Brain microvascular endothelial cell (primary cell): ENCODE results near the gene ZFYVE28.

Source experiments
- DNase-seq: peaks from one replicate; pipeline ENCODE4 v3.0.0-alpha.2; 2020
- H3K27ac ChIP-seq: fragments of 250-450 bp; sonication (Bioruptor Pico); 2 replicates; pipeline ENCODE4 v1.5.1; 2020; ENCODE audit warnings: mild to moderate bottlenecking, moderate library complexity
- H3K27me3 ChIP-seq: fragments of 250-450 bp; sonication (Bioruptor Pico); replicated peaks from 2 replicates; pipeline ENCODE4 v1.5.1; 2020; ENCODE audit warnings: mild to moderate bottlenecking
- H3K36me3 ChIP-seq: fragments of 250-450 bp; sonication (Bioruptor Pico); replicated peaks from 2 replicates; pipeline ENCODE4 v1.5.1; 2020; ENCODE audit warnings: mild to moderate bottlenecking
- H3K4me3 ChIP-seq: 2 replicates; pipeline ENCODE4 v1.5.1; 2011; ENCODE audit warnings: low read depth, mild to moderate bottlenecking, control low read depth, low read length, moderate library complexity
- in situ Hi-C: cut with HindIII; loops from 2 replicates; pipeline ENCODE4 v1.10.0; 2017; ENCODE audit warnings: low sequenced_read_pairs, low pct_ligation_motif_present
- TF ChIP-seq, protein P1 (sequence below): IDR thresholded peaks from 2 replicates; pipeline ENCODE4 v1.5.1; 2011; ENCODE audit warnings: low read depth, mild to moderate bottlenecking, moderate library complexity, low read length, control low read depth, inconsistent platforms; ENCODE audit errors: missing control alignments

The ZFYVE28 gene

GRCh38 chr4:2267841-2268240, 150.6 kb downstream of the ZFYVE28 start:
- TF ChIP-seq, protein P1, sequence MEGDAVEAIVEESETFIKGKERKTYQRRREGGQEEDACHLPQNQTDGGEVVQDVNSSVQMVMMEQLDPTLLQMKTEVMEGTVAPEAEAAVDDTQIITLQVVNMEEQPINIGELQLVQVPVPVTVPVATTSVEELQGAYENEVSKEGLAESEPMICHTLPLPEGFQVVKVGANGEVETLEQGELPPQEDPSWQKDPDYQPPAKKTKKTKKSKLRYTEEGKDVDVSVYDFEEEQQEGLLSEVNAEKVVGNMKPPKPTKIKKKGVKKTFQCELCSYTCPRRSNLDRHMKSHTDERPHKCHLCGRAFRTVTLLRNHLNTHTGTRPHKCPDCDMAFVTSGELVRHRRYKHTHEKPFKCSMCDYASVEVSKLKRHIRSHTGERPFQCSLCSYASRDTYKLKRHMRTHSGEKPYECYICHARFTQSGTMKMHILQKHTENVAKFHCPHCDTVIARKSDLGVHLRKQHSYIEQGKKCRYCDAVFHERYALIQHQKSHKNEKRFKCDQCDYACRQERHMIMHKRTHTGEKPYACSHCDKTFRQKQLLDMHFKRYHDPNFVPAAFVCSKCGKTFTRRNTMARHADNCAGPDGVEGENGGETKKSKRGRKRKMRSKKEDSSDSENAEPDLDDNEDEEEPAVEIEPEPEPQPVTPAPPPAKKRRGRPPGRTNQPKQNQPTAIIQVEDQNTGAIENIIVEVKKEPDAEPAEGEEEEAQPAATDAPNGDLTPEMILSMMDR = no peak
- H3K36me3 ChIP-seq = no peaks in the 10 kb centered on the region
- H3K4me3 ChIP-seq = no peak overlapping the region
- no peak for DNase-seq
- H3K27me3 ChIP-seq = no peaks in the 10 kb centered on the region
- no peak overlapping the region for H3K27ac ChIP-seq
- in situ Hi-C loops = no loop called here

- Histone ChIP-seq H3K36me3 (no peaks in the 10 kb centered on the region), H3K27ac (no peak overlapping the region), H3K27me3 (no peaks in the 10 kb centered on the region), H3K4me3 (no peak overlapping the region)
- in situ Hi-C loops = no loop called here
- no peak for DNase-seq
- TF ChIP-seq, protein P1 = no peak
These were observed 151.1 kb downstream of the ZFYVE28 start for GRCh38 chr4:2267320-2267811.

- in situ Hi-C loops = no loop called here
- Histone ChIP-seq H3K4me3 (no peak overlapping the region), H3K27me3 (no peaks in the 10 kb centered on the region), H3K27ac (no peak overlapping the region), H3K36me3 (no peaks in the 10 kb centered on the region)
- TF ChIP-seq, protein P1 = no peak
- DNase-seq = no peak
These were observed 151.6 kb downstream of the ZFYVE28 start for GRCh38 chr4:2266821-2267220.

- no peaks in the 10 kb centered on the region for H3K27me3 ChIP-seq
- DNase-seq = no peak
- no peak overlapping the region for H3K4me3 ChIP-seq
- in situ Hi-C loops = no loop called here
- H3K27ac ChIP-seq = no peak overlapping the region
- H3K36me3 ChIP-seq = no peaks in the 10 kb centered on the region
- TF ChIP-seq, protein P1 = no peak
These were observed 152.3 kb downstream of the ZFYVE28 start for GRCh38 chr4:2266181-2266580.

GRCh38 chr4:2265113-2266110, 153.0 kb downstream of the ZFYVE28 start:
- H3K36me3 ChIP-seq = no peaks in the 10 kb centered on the region
- TF ChIP-seq, protein P1 = peak; percentile 32
- DNase-seq = no peak
- in situ Hi-C loops = no loop called here
- H3K4me3 ChIP-seq = no peak overlapping the region
- H3K27ac ChIP-seq = no peak overlapping the region
- no peaks in the 10 kb centered on the region for H3K27me3 ChIP-seq
